SK-N-SH (cell line): Measurements from ENCODE around the gene YIPF5.

Source experiments
- EP300 ChIP-seq, 2 experiments: IDR thresholded peaks; 2 replicates each; pipeline versions ENCODE4 v1.4.0 to v1.6.1; 2012; ENCODE audit warnings: borderline replicate concordance in 1 of 2, low read depth in 1 of 2, low read length in 1 of 2
- GABPA ChIP-seq: IDR thresholded peaks from 2 replicates; pipeline ENCODE4 v1.4.0; 2012; ENCODE audit warnings: low read depth, mild to moderate bottlenecking
- GATA2 ChIP-seq: sonication (generic); formaldehyde crosslinking; IDR thresholded peaks from 2 replicates; pipeline ENCODE4 v1.5.0; 2020; ENCODE audit warnings: mild to moderate bottlenecking, missing genetic modification reagents
- RAD21 ChIP-seq: IDR thresholded peaks from 2 replicates; pipeline ENCODE4 v1.6.1; 2012; ENCODE audit warnings: mild to moderate bottlenecking, low read length
- RFX5 ChIP-seq: IDR thresholded peaks from 2 replicates; pipeline ENCODE4 v1.6.1; 2012; ENCODE audit warnings: mild to moderate bottlenecking, improper control_type of control experiment, low read length
- TF ChIP-seq, protein P1 (sequence below): fragments of 200-600 bp; sonication (generic); IDR thresholded peaks from 2 replicates; pipeline ENCODE4 v1.6.1; 2017; ENCODE audit warnings: antibody characterized with exemption, mild to moderate bottlenecking, moderate library complexity
- TF ChIP-seq, protein P2 (sequence below): fragments of 150-350 bp; IDR thresholded peaks from 2 replicates; pipeline ENCODE4 v1.6.1; 2017; ENCODE audit warnings: antibody characterized with exemption, low read length, low read depth, borderline replicate concordance

DNA sequence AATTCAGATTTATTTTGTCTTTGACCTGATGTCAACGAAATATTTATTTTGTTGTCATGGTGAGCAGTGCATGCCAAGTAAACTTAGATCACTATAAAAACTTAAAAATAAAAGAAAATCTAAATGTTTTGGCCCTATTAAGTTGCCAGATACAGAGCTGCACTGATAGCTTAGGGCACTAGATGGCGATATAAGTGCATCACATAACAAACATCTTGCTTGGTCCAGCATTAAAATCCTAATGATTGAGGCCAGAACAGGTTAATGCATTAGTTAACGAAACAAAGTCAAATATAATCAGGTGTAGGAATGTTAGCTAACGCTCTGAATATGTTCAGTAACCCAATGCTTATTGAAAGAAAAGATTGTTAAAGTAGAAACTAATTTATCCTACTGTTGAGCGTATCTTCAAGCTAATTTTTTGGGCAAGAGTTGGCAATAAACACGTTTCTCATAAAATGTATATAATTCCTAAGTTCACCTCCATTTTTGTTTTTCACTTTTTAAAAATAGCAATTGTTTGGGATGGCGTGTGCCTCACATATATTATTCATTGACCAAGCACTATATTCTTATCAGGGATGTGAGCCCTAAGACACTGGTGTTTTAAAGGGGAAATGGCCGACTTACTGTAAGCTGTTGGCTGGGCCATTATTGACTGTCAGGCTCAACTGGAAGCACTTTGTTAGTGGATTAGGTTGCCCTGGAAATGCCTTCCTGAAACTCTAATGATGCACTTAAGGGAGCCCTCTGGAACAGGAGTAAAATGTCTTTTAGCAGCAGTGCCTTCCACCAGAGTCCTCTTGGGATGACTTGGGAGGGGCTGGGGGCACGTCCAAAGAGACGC lies 33.5 kb upstream of the YIPF5 start:
- TF ChIP-seq, protein P1, sequence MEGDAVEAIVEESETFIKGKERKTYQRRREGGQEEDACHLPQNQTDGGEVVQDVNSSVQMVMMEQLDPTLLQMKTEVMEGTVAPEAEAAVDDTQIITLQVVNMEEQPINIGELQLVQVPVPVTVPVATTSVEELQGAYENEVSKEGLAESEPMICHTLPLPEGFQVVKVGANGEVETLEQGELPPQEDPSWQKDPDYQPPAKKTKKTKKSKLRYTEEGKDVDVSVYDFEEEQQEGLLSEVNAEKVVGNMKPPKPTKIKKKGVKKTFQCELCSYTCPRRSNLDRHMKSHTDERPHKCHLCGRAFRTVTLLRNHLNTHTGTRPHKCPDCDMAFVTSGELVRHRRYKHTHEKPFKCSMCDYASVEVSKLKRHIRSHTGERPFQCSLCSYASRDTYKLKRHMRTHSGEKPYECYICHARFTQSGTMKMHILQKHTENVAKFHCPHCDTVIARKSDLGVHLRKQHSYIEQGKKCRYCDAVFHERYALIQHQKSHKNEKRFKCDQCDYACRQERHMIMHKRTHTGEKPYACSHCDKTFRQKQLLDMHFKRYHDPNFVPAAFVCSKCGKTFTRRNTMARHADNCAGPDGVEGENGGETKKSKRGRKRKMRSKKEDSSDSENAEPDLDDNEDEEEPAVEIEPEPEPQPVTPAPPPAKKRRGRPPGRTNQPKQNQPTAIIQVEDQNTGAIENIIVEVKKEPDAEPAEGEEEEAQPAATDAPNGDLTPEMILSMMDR, result peak; percentile 98
- TF ChIP-seq EP300 (IDR thresholded peaks at IDR 0.05; ENCODE audit: borderline replicate concordance in 1 of 2, low read depth in 1 of 2, low read length in 1 of 2) (no peak), GATA2 (CRISPR knock-in tag) (no peak; the same call in 1 of the 2 replicates), RAD21 (peak; percentile 98), GABPA (no peak), RFX5 (no peak)
- TF ChIP-seq, protein P2, sequence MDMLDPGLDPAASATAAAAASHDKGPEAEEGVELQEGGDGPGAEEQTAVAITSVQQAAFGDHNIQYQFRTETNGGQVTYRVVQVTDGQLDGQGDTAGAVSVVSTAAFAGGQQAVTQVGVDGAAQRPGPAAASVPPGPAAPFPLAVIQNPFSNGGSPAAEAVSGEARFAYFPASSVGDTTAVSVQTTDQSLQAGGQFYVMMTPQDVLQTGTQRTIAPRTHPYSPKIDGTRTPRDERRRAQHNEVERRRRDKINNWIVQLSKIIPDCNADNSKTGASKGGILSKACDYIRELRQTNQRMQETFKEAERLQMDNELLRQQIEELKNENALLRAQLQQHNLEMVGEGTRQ, result no peak
